Left lung (tissue), 10 donors: ENCODE data around the gene PHRF1. TPM values are rescaled to one million over a fixed set of nuclear protein-coding genes. Genes with fewer than 3 reads are reported as not detected.
A peak's percentile ranks its signal among the peaks of the same experiment; 100 is the strongest.

Experiments used
- ATAC-seq: fragments of 200-7000 bp; cut with Tn5 transposase; one replicate; pipeline ENCODE4 v1.9.1; 2020; ENCODE audit warnings: moderate library complexity
- DNase-seq, 4 donors: peaks; one replicate each; pipeline ENCODE4 v3.0.0-alpha.2; 2013 to 2020
- H3K27ac ChIP-seq, 2 donors: fragments of 200-600 bp; sonication (generic) in 1 of 2; one replicate each; pipeline versions ENCODE4 v1.5.0 to v1.8.0; 2020 to 2021
- H3K27me3 ChIP-seq, 2 donors: fragments of 200-600 bp; sonication (generic) in 1 of 2; one replicate each; pipeline versions ENCODE4 v1.5.0 to v1.8.0; 2020 to 2021
- H3K36me3 ChIP-seq, 2 donors: fragments of 200-600 bp; sonication (generic) in 1 of 2; one replicate each; pipeline versions ENCODE4 v1.5.0 to v1.8.0; 2020 to 2021
- H3K4me1 ChIP-seq, 2 donors: fragments of 200-600 bp; one replicate each; pipeline ENCODE4 v1.8.0; 2021
- H3K4me3 ChIP-seq, 2 donors: fragments of 200-600 bp; sonication (generic) in 1 of 2; one replicate each; pipeline versions ENCODE4 v1.5.0 to v1.8.0; 2020 to 2021; ENCODE audit warnings: mild to moderate bottlenecking in 1 of 2
- H3K9me3 ChIP-seq, 2 donors: fragments of 200-600 bp; sonication (generic) in 1 of 2; one replicate each; pipeline versions ENCODE4 v1.5.0 to v1.8.0; 2020 to 2021
- CTCF ChIP-seq, 2 donors: fragments of 200-600 bp; sonication (generic) in 1 of 2; IDR thresholded peaks; one replicate each; pipeline versions ENCODE4 v1.5.0 to v1.8.0; 2021; ENCODE audit warnings: antibody characterized with exemption in 2 of 2
- intact Hi-C, 2 donors: fragments of 100-400 bp; cut with DNase I; formaldehyde crosslinking; loops; one replicate each; pipeline versions ENCODE4 v1.11.2 to v1.14.2; 2022
- polyA plus RNA-seq, 6 donors: library from polyadenylated mRNA; unstranded; fragments of 120-200 nt; gene quantifications; one replicate each; pipeline ENCODE4 v1.2.1, GENCODE V29; 2013; ENCODE audit not compliant: insufficient read length in 6 of 6
- total RNA-seq, 2 donors: library from RNA; stranded (reverse); fragmentation: NEBNext Ultra II Directional; extraction: Animal tissue kit (Norgen Biotek cat#: 25700); gene quantifications; one replicate each; pipeline ENCODE4 v1.2.1, GENCODE V29; 2021
- donor health status: DM: no; HTN: yes; CAD: no.
- donor health status: DM: no; HTN: no; CAD: no.

Gene PHRF1
- total and polyA plus RNA-seq, 8 donors: 18.6 to 32.7 (median 23.8) TPM

DNA sequence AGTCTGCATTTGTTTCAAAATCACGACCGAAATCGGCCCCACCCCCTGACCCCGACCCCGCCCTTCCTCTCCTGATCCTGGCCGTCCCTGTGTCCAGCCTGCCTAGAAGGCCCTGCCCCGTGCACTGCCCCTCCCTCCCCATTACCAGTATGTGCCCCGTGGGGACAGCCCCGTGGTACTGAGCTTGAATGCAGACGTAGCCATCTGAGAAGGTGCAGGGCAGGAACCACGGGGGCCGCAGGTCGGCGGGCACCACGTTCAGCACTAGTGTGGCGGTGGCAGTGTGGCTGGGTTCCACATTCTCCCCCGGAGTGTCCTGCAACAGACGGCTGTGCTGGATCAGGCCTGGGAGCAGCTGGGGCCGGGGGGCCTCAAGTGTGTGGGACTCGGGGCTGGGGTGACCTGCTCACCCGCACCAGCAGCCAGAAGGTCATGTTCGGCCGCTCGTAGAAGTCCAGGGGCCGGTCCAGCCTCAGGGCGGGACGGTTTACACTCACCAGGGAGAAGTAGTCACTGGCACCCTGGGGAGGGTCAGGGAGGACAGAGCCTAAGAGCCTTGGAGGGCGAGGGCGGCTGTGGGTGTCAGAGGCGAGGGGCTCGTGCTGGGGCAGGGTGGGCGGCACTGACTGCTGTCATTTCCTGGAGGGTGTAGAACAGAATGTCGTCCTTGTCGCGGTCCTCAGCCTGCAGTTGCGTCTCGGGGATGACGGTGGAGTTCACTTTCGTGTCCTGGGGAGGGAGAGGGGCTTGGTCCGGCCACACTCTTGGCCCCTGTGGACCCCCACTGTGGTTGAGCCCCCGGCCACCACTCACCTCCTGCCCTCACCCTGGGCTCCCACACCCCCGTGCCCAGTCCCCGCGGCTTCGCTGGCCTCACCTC lies 44.9 kb downstream of the PHRF1 start:
- H3K27me3 ChIP-seq: peaks cover 8 to 22% of the 10 kb centered on the region in 2 donors
- no peaks in the 10 kb centered on the region for H3K36me3 ChIP-seq
- TF ChIP-seq CTCF (IDR thresholded peaks at IDR 0.05): no peak
- H3K4me1 ChIP-seq: peaks cover 0 to 24% of the 10 kb centered on the region in 2 donors
- H3K4me3 ChIP-seq: no peak overlapping the region
- no peak for ATAC-seq
- intact Hi-C loops: no loop called here
- H3K9me3 ChIP-seq: no peaks in the 10 kb centered on the region
- DNase-seq: peak in 1 of 4 donors; percentile 75
- H3K27ac ChIP-seq: no peak overlapping the region

GRCh38 chr11:621838-622237 lies 45.6 kb downstream of the PHRF1 start:
- Histone ChIP-seq H3K27ac (no peak overlapping the region), H3K4me1 (peaks cover 0 to 19% of the 10 kb centered on the region in 2 donors), H3K27me3 (peaks cover 14 to 29% of the 10 kb centered on the region in 2 donors), H3K4me3 (no peak overlapping the region), H3K9me3 (no peaks in the 10 kb centered on the region), H3K36me3 (no peaks in the 10 kb centered on the region)
- intact Hi-C loops: no loop called here
- ATAC-seq (no peak), DNase-seq (no peak)
- TF ChIP-seq CTCF (IDR thresholded peaks at IDR 0.05): no peak

DNA sequence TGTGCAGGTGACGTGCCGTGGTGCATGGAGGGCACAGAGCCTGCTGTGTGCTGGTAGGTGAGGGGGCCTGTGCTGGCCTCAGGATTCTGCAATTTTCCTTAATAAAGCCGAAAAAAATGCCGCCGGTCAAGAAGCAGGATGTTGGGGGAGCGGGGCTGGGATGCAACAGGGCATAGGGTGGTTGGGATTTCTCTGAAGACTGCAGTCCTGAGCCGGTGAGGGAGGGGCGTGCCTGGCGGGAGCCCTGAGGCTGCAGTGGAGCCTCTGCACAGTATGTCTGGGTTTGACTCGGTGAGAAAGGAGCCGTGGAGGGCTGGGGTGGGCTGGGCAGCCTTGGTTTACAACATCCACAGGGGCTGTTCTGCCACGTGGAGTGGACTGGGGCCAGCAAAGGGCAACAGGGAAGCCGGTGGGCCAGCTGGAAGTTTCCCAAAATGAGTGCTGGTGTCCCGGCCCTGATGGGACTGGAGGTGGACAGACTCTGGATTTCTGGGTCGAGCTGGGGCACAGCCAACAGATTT lies 47.1 kb downstream of the PHRF1 start:
- intact Hi-C loops: no loop called here

GRCh38 chr11:623999-624704 lies 47.9 kb downstream of the PHRF1 start:
- no peaks in the 10 kb centered on the region for H3K36me3 ChIP-seq
- no peak for DNase-seq
- no peak overlapping the region for H3K27ac ChIP-seq
- intact Hi-C loops: no loop called here
- no peak for ATAC-seq
- no peak overlapping the region for H3K4me3 ChIP-seq
- peaks cover 14 to 46% of the 10 kb centered on the region in 2 donors for H3K27me3 ChIP-seq
- TF ChIP-seq CTCF (IDR thresholded peaks at IDR 0.05): no peak
- no peaks in the 10 kb centered on the region for H3K9me3 ChIP-seq
- H3K4me1 ChIP-seq: peaks cover 0 to 13% of the 10 kb centered on the region in 2 donors

More for the DNA sequence above, 47.1 kb downstream of the PHRF1 start:
- no peak for DNase-seq
- no peak for TF ChIP-seq CTCF (IDR thresholded peaks at IDR 0.05)
- no peak overlapping the region for H3K4me3 ChIP-seq
- no peak overlapping the region for H3K27ac ChIP-seq
- H3K9me3 ChIP-seq: no peaks in the 10 kb centered on the region
- ATAC-seq: no peak
- peaks cover 14 to 43% of the 10 kb centered on the region in 2 donors for H3K27me3 ChIP-seq
- H3K4me1 ChIP-seq: peaks cover 0 to 13% of the 10 kb centered on the region in 2 donors
- no peaks in the 10 kb centered on the region for H3K36me3 ChIP-seq
